Kidney epithelial cell (primary cell): ENCODE measurements around the gene PTPN11. TPM values are rescaled to one million over a fixed set of nuclear protein-coding genes. Genes with fewer than 3 reads are reported as not detected.

Source experiments
- DNase-seq: peaks from one replicate; pipeline ENCODE4 v3.0.0-alpha.2; 2010; ENCODE audit warnings: low read depth
- H3K27me3 ChIP-seq: 2 replicates; pipeline ENCODE4 v1.6.0; 2011; ENCODE audit warnings: low read length; ENCODE audit not compliant: control insufficient read depth, insufficient read depth
- H3K36me3 ChIP-seq: 2 replicates; pipeline ENCODE4 v1.5.1; 2011; ENCODE audit warnings: low read length; ENCODE audit not compliant: control insufficient read depth, insufficient read depth
- H3K4me3 ChIP-seq: 2 replicates; pipeline ENCODE4 v1.5.1; 2011; ENCODE audit warnings: low read depth, mild to moderate bottlenecking, control low read depth, low read length
- total RNA-seq: library from RNA; depleted of rRNA; stranded (reverse); fragments of >200 nt; gene quantifications from 2 replicates; pipeline ENCODE4 v1.2.3, GENCODE V29; 2015
- TF ChIP-seq, protein P1 (sequence below): IDR thresholded peaks from 2 replicates; pipeline ENCODE4 v1.5.1; 2011; ENCODE audit warnings: mild to moderate bottlenecking, moderate library complexity, low read length, control low read depth, inconsistent platforms; ENCODE audit not compliant: insufficient read depth, poor library complexity, severe bottlenecking

PTPN11 gene
- total RNA-seq, 1 donor from 2014 or later: 91.1 TPM

DNA sequence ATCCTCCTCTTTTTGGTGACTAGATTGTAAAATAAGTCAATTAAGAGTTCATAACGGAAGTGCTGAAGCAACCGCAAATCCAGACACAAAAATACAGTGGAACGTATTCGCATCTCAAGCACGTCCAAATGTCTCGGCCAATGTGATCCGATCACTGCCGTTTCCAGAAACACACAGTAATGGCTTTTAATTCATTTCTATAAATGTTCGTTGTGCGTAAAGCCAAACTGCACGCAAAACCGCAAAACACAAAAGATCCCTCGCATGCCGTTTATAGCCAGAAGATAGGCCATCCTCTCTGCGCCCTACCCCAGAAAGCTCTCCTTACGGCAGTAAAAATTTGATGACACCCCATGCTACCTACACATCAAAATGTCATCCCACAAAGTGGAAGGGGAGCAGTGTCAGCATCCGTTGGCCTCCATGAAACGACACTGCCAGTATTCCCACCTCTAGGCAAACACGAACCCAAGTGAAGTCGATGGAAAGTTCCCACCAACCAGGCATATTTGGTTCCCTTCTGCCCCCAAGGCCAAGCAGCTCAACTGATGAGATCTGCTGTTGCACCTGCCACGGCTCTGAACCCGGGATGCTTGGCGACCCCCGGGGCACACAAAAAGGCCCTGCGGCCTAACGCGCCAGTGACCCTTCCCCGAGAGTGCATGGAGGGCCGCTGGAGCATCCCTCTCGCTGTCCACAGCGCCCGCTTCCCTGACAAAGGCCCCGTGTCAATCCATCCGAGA, 37.9 kb upstream of the PTPN11 start:
- Histone ChIP-seq H3K27me3 (no peaks in the 10 kb centered on the region), H3K36me3 (no peaks in the 10 kb centered on the region), H3K4me3 (peak overlapping the region; percentile 76)
- no peak for DNase-seq
- TF ChIP-seq, protein P1, sequence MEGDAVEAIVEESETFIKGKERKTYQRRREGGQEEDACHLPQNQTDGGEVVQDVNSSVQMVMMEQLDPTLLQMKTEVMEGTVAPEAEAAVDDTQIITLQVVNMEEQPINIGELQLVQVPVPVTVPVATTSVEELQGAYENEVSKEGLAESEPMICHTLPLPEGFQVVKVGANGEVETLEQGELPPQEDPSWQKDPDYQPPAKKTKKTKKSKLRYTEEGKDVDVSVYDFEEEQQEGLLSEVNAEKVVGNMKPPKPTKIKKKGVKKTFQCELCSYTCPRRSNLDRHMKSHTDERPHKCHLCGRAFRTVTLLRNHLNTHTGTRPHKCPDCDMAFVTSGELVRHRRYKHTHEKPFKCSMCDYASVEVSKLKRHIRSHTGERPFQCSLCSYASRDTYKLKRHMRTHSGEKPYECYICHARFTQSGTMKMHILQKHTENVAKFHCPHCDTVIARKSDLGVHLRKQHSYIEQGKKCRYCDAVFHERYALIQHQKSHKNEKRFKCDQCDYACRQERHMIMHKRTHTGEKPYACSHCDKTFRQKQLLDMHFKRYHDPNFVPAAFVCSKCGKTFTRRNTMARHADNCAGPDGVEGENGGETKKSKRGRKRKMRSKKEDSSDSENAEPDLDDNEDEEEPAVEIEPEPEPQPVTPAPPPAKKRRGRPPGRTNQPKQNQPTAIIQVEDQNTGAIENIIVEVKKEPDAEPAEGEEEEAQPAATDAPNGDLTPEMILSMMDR: no peak

DNA sequence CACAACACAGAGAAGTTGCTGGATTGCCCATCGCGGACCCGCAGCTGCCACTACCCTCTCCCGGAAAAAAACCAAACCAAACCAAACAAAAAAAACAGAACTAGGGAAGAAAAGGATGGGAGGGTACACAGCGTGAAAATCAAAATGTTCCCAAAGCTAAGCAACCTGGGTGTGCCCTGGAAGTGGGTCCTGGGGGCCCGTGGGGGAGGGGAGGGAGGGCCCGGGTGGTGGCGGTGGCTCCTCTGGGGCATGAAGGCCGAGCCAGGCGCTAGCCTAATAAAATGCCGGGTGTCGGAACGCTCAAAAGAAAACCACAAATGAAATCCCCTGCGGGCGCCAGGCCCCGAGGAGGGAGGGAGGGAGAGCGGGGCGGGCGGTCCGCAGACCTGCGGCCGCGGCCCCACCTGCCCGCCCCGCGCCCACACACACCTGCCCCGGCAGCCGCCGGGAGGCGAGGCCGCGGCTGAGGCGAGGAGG, 37.3 kb upstream of the PTPN11 start:
- Histone ChIP-seq H3K36me3 (no peaks in the 10 kb centered on the region), H3K27me3 (no peaks in the 10 kb centered on the region), H3K4me3 (peak overlapping the region; percentile 76)
- DNase-seq: no peak
- TF ChIP-seq, protein P1: no peak

DNA sequence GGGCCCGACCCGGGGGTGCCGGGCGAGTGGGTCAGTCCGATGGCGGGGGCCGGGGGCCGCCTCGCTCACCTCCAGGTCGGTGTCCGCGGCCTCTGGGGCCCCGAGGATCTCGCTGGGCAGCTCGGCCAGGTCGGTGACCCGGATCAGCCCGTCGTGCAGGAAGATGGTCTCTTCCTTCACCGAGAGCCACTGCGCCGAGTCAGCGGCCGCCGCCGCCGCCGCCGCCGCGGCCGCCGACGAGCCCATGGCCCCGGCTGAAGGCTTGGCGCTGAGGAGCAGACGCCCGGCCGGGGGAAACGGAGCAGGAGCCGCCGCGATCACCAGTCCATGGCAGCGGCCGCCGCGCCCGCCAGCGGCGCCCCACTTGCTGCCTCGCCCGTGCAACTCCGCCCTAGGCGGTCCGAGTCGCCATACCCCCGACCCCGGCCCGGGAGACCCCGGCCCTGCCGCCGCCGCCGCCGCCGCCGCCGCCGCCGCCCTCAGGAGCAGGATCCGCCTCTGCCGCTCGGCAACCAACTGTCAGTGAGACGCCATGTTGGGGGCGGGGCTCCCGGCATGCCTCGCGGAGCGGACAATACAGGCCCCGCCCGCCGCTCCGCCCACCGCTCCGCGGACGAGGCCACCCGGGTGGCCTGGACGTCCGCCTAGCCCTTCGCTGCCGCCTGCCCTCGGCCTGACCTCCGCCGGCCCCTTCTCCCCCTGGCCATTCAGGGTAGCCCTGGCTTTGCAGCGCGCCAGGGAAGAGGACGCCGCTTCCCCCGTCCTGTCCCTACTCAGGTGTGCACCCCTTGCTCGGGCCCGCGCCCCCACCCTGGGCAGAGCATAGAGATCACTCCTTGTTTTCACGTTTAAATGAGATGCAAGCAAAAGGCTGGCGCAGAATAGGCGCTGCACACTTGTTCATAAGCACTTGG, 36.6 kb upstream of the PTPN11 start, which contains the start of gene HECTD4:
Gene HECTD4 (minus strand): TSS at position 549 of the 914 bp plus-strand sequence. CDS start 303 bp downstream, at position 246.
- peak; percentile 32 for DNase-seq
- Histone ChIP-seq H3K4me3 (peak within 1 kb of the TSS; percentile 76), H3K27me3 (no peaks in the 10 kb centered on the region), H3K36me3 (no peaks in the 10 kb centered on the region)
- TF ChIP-seq, protein P1: no peak

DNA sequence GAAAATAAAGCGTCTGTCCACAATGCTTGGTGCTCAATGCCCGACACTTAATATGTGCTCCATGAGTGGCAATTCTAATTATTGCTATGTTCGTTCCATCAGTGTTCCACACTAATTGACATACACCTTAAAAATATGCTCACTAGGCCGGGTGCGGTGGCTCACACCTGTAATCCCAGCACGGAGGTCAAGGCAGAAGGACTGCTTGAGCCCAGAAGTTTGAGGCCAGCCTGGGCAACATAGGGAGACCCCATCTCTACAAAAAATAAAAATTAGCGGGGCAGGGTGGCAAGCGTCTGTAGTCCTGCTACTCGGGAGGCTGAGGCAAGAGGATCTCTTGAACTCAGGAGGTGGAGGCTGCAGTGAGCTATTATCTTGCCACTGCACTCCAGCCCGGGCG, 35.9 kb upstream of the PTPN11 start:
- Histone ChIP-seq H3K36me3 (no peaks in the 10 kb centered on the region), H3K4me3 (no peak overlapping the region), H3K27me3 (no peaks in the 10 kb centered on the region)
- DNase-seq: no peak
- TF ChIP-seq, protein P1: no peak

DNA sequence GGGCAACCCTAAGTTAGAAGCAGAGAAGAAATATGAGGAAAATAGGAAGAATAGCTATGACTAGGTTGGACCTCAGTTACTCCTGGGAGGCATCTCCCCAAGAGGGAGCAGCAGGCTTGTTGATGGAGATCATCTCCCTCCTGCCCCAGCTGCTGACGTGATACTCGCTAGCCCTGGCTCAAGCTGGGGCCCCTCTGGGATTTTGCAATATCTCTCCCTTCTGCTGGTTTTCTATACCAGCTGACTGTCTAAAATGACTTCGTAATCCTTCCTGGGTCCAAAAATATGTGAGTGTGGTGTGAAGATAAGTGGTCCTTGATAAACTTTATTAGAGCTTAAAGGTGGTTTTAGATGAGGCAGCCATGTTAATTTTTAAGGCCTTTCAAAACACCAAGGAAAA, 32.0 kb upstream of the PTPN11 start:
- H3K4me3 ChIP-seq: no peak overlapping the region
- no peaks in the 10 kb centered on the region for H3K36me3 ChIP-seq
- H3K27me3 ChIP-seq: no peaks in the 10 kb centered on the region
- no peak for DNase-seq
- TF ChIP-seq, protein P1: no peak
